ENCODE data around the gene MAGEA9B.
"Not testable (repeated sequence)": the region's sequence is repeated elsewhere in the genome, so short reads cannot be mapped to it uniquely, and the experiment has no call there.

The MAGEA9B gene

GRCh38 chrX:149587359-149587758 lies at the start of gene MAGEA9B:
MAGEA9B (minus strand) TSS chrX:149587459; CDS start chrX:149583179, 4,280 bp downstream.
- H3K36me3 ChIP-seq (ENCODE audit: insufficient read depth); H3K9ac ChIP-seq: not testable (repeated sequence)

GRCh38 chrX:149633511-149633910 lies 46.3 kb upstream of the MAGEA9B start:
- TF ChIP-seq CTCF (conservative IDR thresholded peaks at IDR 0.05; ENCODE audit: low read depth, low read length), result no peak

More at GRCh38 chrX:149587359-149587758, at the start of gene MAGEA9B:
- H3K4me3 ChIP-seq (IDR thresholded peaks at IDR 0.05; ENCODE audit: insufficient read depth, low read depth, low read length); H4K20me1 ChIP-seq (ENCODE audit: insufficient read depth); H3K27ac ChIP-seq; H3K79me2 ChIP-seq (ENCODE audit: insufficient read depth, low read depth); H3K4me2 ChIP-seq; H3K4me1 ChIP-seq (ENCODE audit: low read depth, poor library complexity, severe bottlenecking); H2AFZ ChIP-seq (ENCODE audit: low read depth); H3K27me3 ChIP-seq (ENCODE audit: insufficient read depth, low read depth): not testable (repeated sequence)

GRCh38 chrX:149631234-149632165 lies 44.2 kb upstream of the MAGEA9B start, which contains the start of gene TMEM185A:
TMEM185A (minus strand) TSS chrX:149631792; CDS start chrX:149631580, 212 bp downstream.
- peaks cover 3% of the 10 kb centered on the region for H3K4me1 ChIP-seq (ENCODE audit: low read depth, poor library complexity, severe bottlenecking)

More at GRCh38 chrX:149633511-149633910, 46.3 kb upstream of the MAGEA9B start:
- Histone ChIP-seq H3K79me2 (ENCODE audit: insufficient read depth, low read depth) (peaks cover 15% of the 10 kb centered on the region; the same call in 1 of the 2 replicates), H3K4me2 (no peak overlapping the region), H3K4me1 (ENCODE audit: low read depth, poor library complexity, severe bottlenecking) (peaks cover 3% of the 10 kb centered on the region), H4K20me1 (ENCODE audit: insufficient read depth) (no peaks in the 10 kb centered on the region), H3K4me3 (IDR thresholded peaks at IDR 0.05; ENCODE audit: insufficient read depth, low read depth, low read length) (no peak overlapping the region), H3K27me3 (ENCODE audit: insufficient read depth, low read depth) (no peaks in the 10 kb centered on the region), H3K36me3 (ENCODE audit: insufficient read depth) (no peaks in the 10 kb centered on the region), H2AFZ (ENCODE audit: low read depth) (no peak overlapping the region), H3K27ac (no peak overlapping the region), H3K9ac (no peak overlapping the region)

GRCh38 chrX:149630681-149631233 lies 43.5 kb upstream of the MAGEA9B start:
- Histone ChIP-seq H3K27me3 (ENCODE audit: insufficient read depth, low read depth) (no peaks in the 10 kb centered on the region), H3K27ac (no peak overlapping the region), H4K20me1 (ENCODE audit: insufficient read depth) (no peaks in the 10 kb centered on the region), H3K4me2 (peak overlapping the region; percentile 84), H3K9ac (peak overlapping the region; percentile 53; the same call in 1 of the 2 replicates), H3K4me1 (ENCODE audit: low read depth, poor library complexity, severe bottlenecking) (peaks cover 3% of the 10 kb centered on the region), H3K4me3 (IDR thresholded peaks at IDR 0.05; ENCODE audit: insufficient read depth, low read depth, low read length) (no peak overlapping the region), H2AFZ (ENCODE audit: low read depth) (peak overlapping the region; percentile 38), H3K36me3 (ENCODE audit: insufficient read depth) (no peaks in the 10 kb centered on the region), H3K79me2 (ENCODE audit: insufficient read depth, low read depth) (peaks cover 15% of the 10 kb centered on the region; the same call in 1 of the 2 replicates)
- TF ChIP-seq CTCF (conservative IDR thresholded peaks at IDR 0.05; ENCODE audit: low read depth, low read length), result no peak

More at GRCh38 chrX:149631234-149632165, 44.2 kb upstream of the MAGEA9B start, which contains the start of gene TMEM185A:
- Histone ChIP-seq H3K4me2 (peak within 1 kb of the TSS; percentile 84), H2AFZ (ENCODE audit: low read depth) (peak within 1 kb of the TSS; percentile 69), H3K79me2 (ENCODE audit: insufficient read depth, low read depth) (peaks cover 15% of the 10 kb centered on the region; the same call in 1 of the 2 replicates), H4K20me1 (ENCODE audit: insufficient read depth) (no peaks in the 10 kb centered on the region), H3K27me3 (ENCODE audit: insufficient read depth, low read depth) (no peaks in the 10 kb centered on the region), H3K4me3 (IDR thresholded peaks at IDR 0.05; ENCODE audit: insufficient read depth, low read depth, low read length) (no peak within 1 kb of the TSS), H3K9ac (peak within 1 kb of the TSS; percentile 53; the same call in 1 of the 2 replicates), H3K27ac (no peak within 1 kb of the TSS), H3K36me3 (ENCODE audit: insufficient read depth) (no peaks in the 10 kb centered on the region)
- no peak for TF ChIP-seq CTCF (conservative IDR thresholded peaks at IDR 0.05; ENCODE audit: low read depth, low read length)

Measured in KMS-11 (cell line).